Tibial artery (tissue), 4 donors: ENCODE measurements around the gene RSL24D1.

ENCODE experiments used
- DNase-seq, 2 donors: peaks; one replicate each; pipeline ENCODE4 v3.0.0-alpha.2; 2019
- H3K27ac ChIP-seq, 2 donors: fragments of 200-600 bp; sonication (generic) in 1 of 2; 1 replicate in 1 of 2; 2 replicates in 1 of 2; pipeline ENCODE4 v1.5.1; 2018 to 2019; ENCODE audit warnings: mild to moderate bottlenecking in 1 of 2
- H3K27me3 ChIP-seq, 2 donors: fragments of 200-600 bp; sonication (generic) in 1 of 2; one replicate each; pipeline versions ENCODE4 v1.5.1 to v1.6.0; 2016 to 2019
- H3K36me3 ChIP-seq, 3 donors: fragments of 200-600 bp; sonication (generic) in 2 of 3; one replicate each; pipeline ENCODE4 v1.5.1; 2016 to 2019; ENCODE audit warnings: mild to moderate bottlenecking in 2 of 3
- H3K4me1 ChIP-seq, 4 donors: fragments of 200-600 bp; sonication (generic) in 2 of 4; 1 replicate in 3 of 4; 2 replicates in 1 of 4; pipeline ENCODE4 v1.5.1; 2016 to 2019
- H3K4me3 ChIP-seq, 2 donors: fragments of 200-600 bp; sonication (generic) in 1 of 2; 1 replicate in 1 of 2; 2 replicates in 1 of 2; pipeline ENCODE4 v1.5.1; 2018 to 2019; ENCODE audit warnings: mild to moderate bottlenecking in 2 of 2
- H3K9me3 ChIP-seq, 3 donors: fragments of 200-600 bp; sonication (generic) in 1 of 3; one replicate each; pipeline ENCODE4 v1.5.1; 2016 to 2019
- intact Hi-C: fragments of 100-400 bp; cut with DNase I; formaldehyde crosslinking; loops from one replicate; pipeline ENCODE4 v1.15.0; 2023; ENCODE audit warnings: low total_unique reads
- TF ChIP-seq, protein P1 (sequence below), 2 experiments: fragments of 200-600 bp in 1 of 2; fragments of 450-650 bp in 1 of 2; IDR thresholded peaks; one replicate each; pipeline ENCODE4 v1.5.1; 2017 to 2019; ENCODE audit warnings: antibody characterized with exemption in 2 of 2, mild to moderate bottlenecking in 1 of 2, moderate library complexity in 1 of 2

Gene RSL24D1

GRCh38 chr15:55204464-55204863 is 7.7 kb upstream of the RSL24D1 start:
- no peaks in the 10 kb centered on the region for H3K9me3 ChIP-seq
- peaks cover 8 to 14% (median 14%) of the 10 kb centered on the region in 3 donors for H3K36me3 ChIP-seq
- no peaks in the 10 kb centered on the region for H3K4me1 ChIP-seq
- TF ChIP-seq, protein P1, sequence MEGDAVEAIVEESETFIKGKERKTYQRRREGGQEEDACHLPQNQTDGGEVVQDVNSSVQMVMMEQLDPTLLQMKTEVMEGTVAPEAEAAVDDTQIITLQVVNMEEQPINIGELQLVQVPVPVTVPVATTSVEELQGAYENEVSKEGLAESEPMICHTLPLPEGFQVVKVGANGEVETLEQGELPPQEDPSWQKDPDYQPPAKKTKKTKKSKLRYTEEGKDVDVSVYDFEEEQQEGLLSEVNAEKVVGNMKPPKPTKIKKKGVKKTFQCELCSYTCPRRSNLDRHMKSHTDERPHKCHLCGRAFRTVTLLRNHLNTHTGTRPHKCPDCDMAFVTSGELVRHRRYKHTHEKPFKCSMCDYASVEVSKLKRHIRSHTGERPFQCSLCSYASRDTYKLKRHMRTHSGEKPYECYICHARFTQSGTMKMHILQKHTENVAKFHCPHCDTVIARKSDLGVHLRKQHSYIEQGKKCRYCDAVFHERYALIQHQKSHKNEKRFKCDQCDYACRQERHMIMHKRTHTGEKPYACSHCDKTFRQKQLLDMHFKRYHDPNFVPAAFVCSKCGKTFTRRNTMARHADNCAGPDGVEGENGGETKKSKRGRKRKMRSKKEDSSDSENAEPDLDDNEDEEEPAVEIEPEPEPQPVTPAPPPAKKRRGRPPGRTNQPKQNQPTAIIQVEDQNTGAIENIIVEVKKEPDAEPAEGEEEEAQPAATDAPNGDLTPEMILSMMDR (IDR thresholded peaks at IDR 0.05) = no peak
- no peaks in the 10 kb centered on the region for H3K27me3 ChIP-seq
- no peak for DNase-seq
- no peak overlapping the region for H3K4me3 ChIP-seq
- no peak overlapping the region for H3K27ac ChIP-seq
- intact Hi-C loops = no loop called here

- H3K4me3 ChIP-seq = no peak overlapping the region
- no peak for DNase-seq
- TF ChIP-seq, protein P1 (IDR thresholded peaks at IDR 0.05) = no peak
- H3K9me3 ChIP-seq = no peaks in the 10 kb centered on the region
- H3K27me3 ChIP-seq = no peaks in the 10 kb centered on the region
- H3K36me3 ChIP-seq = peaks cover 8 to 14% (median 14%) of the 10 kb centered on the region in 3 donors
- intact Hi-C loops = no loop called here
- H3K27ac ChIP-seq = no peak overlapping the region
- H3K4me1 ChIP-seq = peaks cover 0 to 7% (median 3%) of the 10 kb centered on the region in 4 donors
These were observed 5.5 kb upstream of the RSL24D1 start for GRCh38 chr15:55202206-55202605.

- intact Hi-C loops = no loop called here
- Histone ChIP-seq H3K4me1 (peaks cover 0 to 29% (median 15%) of the 10 kb centered on the region in 4 donors), H3K27ac (no peak overlapping the region), H3K36me3 (no peaks in the 10 kb centered on the region), H3K4me3 (no peak overlapping the region), H3K9me3 (no peaks in the 10 kb centered on the region), H3K27me3 (no peaks in the 10 kb centered on the region)
- DNase-seq = no peak
- TF ChIP-seq, protein P1 (IDR thresholded peaks at IDR 0.05) = no peak
These were observed 2.0 kb upstream of the RSL24D1 start for GRCh38 chr15:55198706-55199105.

- Histone ChIP-seq H3K27ac (peak overlapping the region; percentile 87 to 96), H3K9me3 (no peaks in the 10 kb centered on the region), H3K27me3 (no peaks in the 10 kb centered on the region), H3K36me3 (no peaks in the 10 kb centered on the region), H3K4me1 (peaks cover 0 to 38% (median 15%) of the 10 kb centered on the region in 4 donors), H3K4me3 (peak overlapping the region; percentile 71 to 92)
- intact Hi-C loops = no loop called here
- no peak for DNase-seq
- TF ChIP-seq, protein P1 (IDR thresholded peaks at IDR 0.05) = no peak
These were observed 978 bp upstream of the RSL24D1 start for GRCh38 chr15:55197719-55198118.

DNA sequence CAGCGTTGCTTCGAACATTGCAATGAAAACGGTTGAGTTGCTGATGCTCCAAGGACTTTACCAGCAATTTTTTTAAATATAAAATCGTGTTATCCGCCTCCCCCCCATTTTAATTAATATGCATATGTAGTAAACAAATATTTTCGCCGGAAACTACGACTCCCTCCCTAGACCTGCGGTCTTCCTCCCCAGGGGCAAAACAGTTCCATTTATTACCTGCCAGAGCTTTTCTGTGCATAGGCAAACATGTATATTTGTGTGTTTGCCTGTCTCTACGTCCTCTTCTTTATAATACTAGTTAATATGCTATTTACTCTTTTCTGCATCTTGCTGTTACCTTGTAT is 593 bp upstream of the RSL24D1 start:
- Histone ChIP-seq H3K27ac (peak overlapping the region; percentile 87 to 96), H3K4me1 (peaks cover 0 to 38% (median 15%) of the 10 kb centered on the region in 4 donors), H3K27me3 (no peaks in the 10 kb centered on the region), H3K4me3 (peak overlapping the region; percentile 71 to 92), H3K36me3 (peaks cover 0 to under 1% (median 0%) of the 10 kb centered on the region in 3 donors), H3K9me3 (no peaks in the 10 kb centered on the region)
- intact Hi-C loops = no loop called here
- no peak for DNase-seq
- TF ChIP-seq, protein P1 (IDR thresholded peaks at IDR 0.05) = no peak

- no peak for DNase-seq
These were observed 745 bp downstream of the RSL24D1 start for GRCh38 chr15:55195996-55196395.

More at GRCh38 chr15:55195996-55196395, 745 bp downstream of the RSL24D1 start:
- Histone ChIP-seq H3K27ac (peak overlapping the region; percentile 87 to 96), H3K27me3 (no peaks in the 10 kb centered on the region), H3K4me3 (peak overlapping the region; percentile 71 to 92), H3K36me3 (peaks cover 0 to 9% (median 7%) of the 10 kb centered on the region in 3 donors), H3K4me1 (peaks cover 0 to 43% (median 15%) of the 10 kb centered on the region in 4 donors), H3K9me3 (no peaks in the 10 kb centered on the region)
- intact Hi-C loops = no loop called here
- TF ChIP-seq, protein P1 (IDR thresholded peaks at IDR 0.05) = no peak
